Aorta (tissue), 5 donors: ENCODE results near the gene CRK. TPM values are rescaled to one million over a fixed set of nuclear protein-coding genes. Genes with fewer than 3 reads are reported as not detected.

Source experiments
- ATAC-seq: fragments of 200-7000 bp; cut with Tn5 transposase; one replicate; pipeline ENCODE4 v1.9.1; 2022; ENCODE audit warnings: moderate library complexity; ENCODE audit not compliant: low FRiP score
- DNase-seq, 2 donors: peaks; one replicate each; pipeline ENCODE4 v3.0.0-alpha.2; 2020
- H3K27ac ChIP-seq, 2 donors: one replicate each; pipeline ENCODE4 v1.5.1; 2013; ENCODE audit warnings: low read length in 2 of 2, mild to moderate bottlenecking in 2 of 2, moderate library complexity in 2 of 2, control low read depth in 1 of 2, inconsistent platforms in 1 of 2, low read depth in 1 of 2
- H3K27me3 ChIP-seq, 2 donors: one replicate each; pipeline ENCODE4 v1.6.1; 2013; ENCODE audit warnings: control low read depth in 1 of 2, low read length in 1 of 2, mild to moderate bottlenecking in 1 of 2, moderate library complexity in 1 of 2; ENCODE audit not compliant: insufficient read depth in 2 of 2, control insufficient read depth in 1 of 2
- H3K36me3 ChIP-seq, 2 donors: one replicate each; pipeline ENCODE4 v1.6.1; 2013; ENCODE audit warnings: control low read depth in 1 of 2, low read length in 1 of 2, mild to moderate bottlenecking in 1 of 2; ENCODE audit not compliant: insufficient read depth in 2 of 2, control insufficient read depth in 1 of 2
- H3K4me1 ChIP-seq, 2 donors: one replicate each; pipeline ENCODE4 v1.6.1; 2013; ENCODE audit warnings: low read length in 2 of 2, control low read depth in 1 of 2, mild to moderate bottlenecking in 1 of 2, moderate library complexity in 1 of 2; ENCODE audit not compliant: insufficient read depth in 2 of 2, control insufficient read depth in 1 of 2
- H3K4me3 ChIP-seq, 2 donors: one replicate each; pipeline ENCODE4 v1.5.1; 2013; ENCODE audit warnings: low read length in 2 of 2, control low read depth in 1 of 2, mild to moderate bottlenecking in 1 of 2
- H3K9me3 ChIP-seq: one replicate; pipeline ENCODE4 v1.6.1; 2013; ENCODE audit warnings: mild to moderate bottlenecking, low read length; ENCODE audit not compliant: control insufficient read depth
- WGBS, 2 donors: extraction: QIAGEN DNeasy Blood & Tissue Kit; methylation state at CpG; one replicate each; pipeline ENCODE4 v1.1.7; 2013; 5-methylcytosine and 5-hydroxymethylcytosine counted together
- intact Hi-C, 2 donors: fragments of 100-400 bp; cut with DNase I; formaldehyde crosslinking; loops; one replicate each; pipeline versions ENCODE4 v1.14.2 to v1.15.0; 2022
- polyA plus RNA-seq, 2 donors: library from polyadenylated mRNA; stranded (reverse); fragments of 200-250 nt; gene quantifications; one replicate each; pipeline ENCODE4 v1.2.3, GENCODE V29; 2013
- total RNA-seq, 2 donors: library from RNA; stranded (reverse); fragmentation: NEBNext Ultra II Directional; extraction: Animal tissue kit (Norgen Biotek cat#: 25700); gene quantifications; one replicate each; pipeline ENCODE4 v1.2.1, GENCODE V29; 2021
- donor health status: healthy with polysubstance abuse.
- donor health status: Bipolar disorder and iron deficiency.
- donor health status: DM: no; HTN: no; CAD: no.
- donor health status: DM: no; HTN: no; CAD: no.
- donor health status: DM: yes; HTN: yes; CAD: no.

Gene CRK
- total and polyA plus RNA-seq, 4 donors: 33.5 to 63.8 (median 48.1) TPM

- no peak for ATAC-seq
- intact Hi-C loops: no loop called here
- Histone ChIP-seq H3K36me3 (peaks cover 0 to 14% of the 10 kb centered on the region in 2 donors), H3K27ac (no peak overlapping the region), H3K27me3 (no peaks in the 10 kb centered on the region), H3K4me1 (no peaks in the 10 kb centered on the region), H3K4me3 (no peak overlapping the region), H3K9me3 (no peaks in the 10 kb centered on the region)
- DNase-seq: no peak
- 52 to 63% methylated on average over 11 of the region's 11 CpGs for WGBS, 2 donors
Observed at GRCh38 chr17:1481736-1482135, 25.7 kb upstream of the CRK start.

GRCh38 chr17:1480747-1481465, 24.9 kb upstream of the CRK start:
- no peaks in the 10 kb centered on the region for H3K9me3 ChIP-seq
- no peaks in the 10 kb centered on the region for H3K4me1 ChIP-seq
- no peak overlapping the region for H3K27ac ChIP-seq
- peaks cover 0 to 14% of the 10 kb centered on the region in 2 donors for H3K36me3 ChIP-seq
- intact Hi-C loops: no loop called here
- H3K4me3 ChIP-seq: no peak overlapping the region
- DNase-seq: no peak
- no peaks in the 10 kb centered on the region for H3K27me3 ChIP-seq
- ATAC-seq: no peak
- WGBS, 2 donors: 46 to 49% methylated on average over 18 of the region's 18 CpGs

GRCh38 chr17:1478418-1478817, 22.4 kb upstream of the CRK start:
- Histone ChIP-seq H3K4me1 (no peaks in the 10 kb centered on the region), H3K27ac (no peak overlapping the region), H3K36me3 (peaks cover 0 to 14% of the 10 kb centered on the region in 2 donors), H3K27me3 (no peaks in the 10 kb centered on the region), H3K4me3 (no peak overlapping the region), H3K9me3 (no peaks in the 10 kb centered on the region)
- intact Hi-C loops: no loop called here
- ATAC-seq (no peak), DNase-seq (no peak)
- 88 to 90% methylated on average over 25 to 26 of the region's 26 CpGs for WGBS, 2 donors

GRCh38 chr17:1475321-1475854, 19.4 kb upstream of the CRK start:
- Histone ChIP-seq H3K9me3 (no peaks in the 10 kb centered on the region), H3K36me3 (peaks cover 4 to 20% of the 10 kb centered on the region in 2 donors), H3K27ac (no peak overlapping the region), H3K27me3 (no peaks in the 10 kb centered on the region), H3K4me1 (no peaks in the 10 kb centered on the region), H3K4me3 (no peak overlapping the region)
- ATAC-seq (no peak), DNase-seq (no peak)
- intact Hi-C loops: no loop called here
- 86 to 88% methylated on average over 15 of the region's 15 CpGs for WGBS, 2 donors

GRCh38 chr17:1474402-1475189, 18.6 kb upstream of the CRK start:
- 86 to 91% methylated on average over 31 of the region's 31 CpGs for WGBS, 2 donors
- no peaks in the 10 kb centered on the region for H3K4me1 ChIP-seq
- H3K27ac ChIP-seq: no peak overlapping the region
- no peak overlapping the region for H3K4me3 ChIP-seq
- DNase-seq (no peak), ATAC-seq (no peak)
- no peaks in the 10 kb centered on the region for H3K27me3 ChIP-seq
- H3K9me3 ChIP-seq: no peaks in the 10 kb centered on the region
- H3K36me3 ChIP-seq: peaks cover 4 to 21% of the 10 kb centered on the region in 2 donors
- intact Hi-C loops: no loop called here

GRCh38 chr17:1473841-1474240, 17.8 kb upstream of the CRK start:
- WGBS, 2 donors: 86% methylated on average over 10 of the region's 10 CpGs
- DNase-seq (no peak), ATAC-seq (no peak)
- no peak overlapping the region for H3K4me3 ChIP-seq
- no peaks in the 10 kb centered on the region for H3K9me3 ChIP-seq
- H3K4me1 ChIP-seq: no peaks in the 10 kb centered on the region
- peaks cover 4 to 21% of the 10 kb centered on the region in 2 donors for H3K36me3 ChIP-seq
- no peaks in the 10 kb centered on the region for H3K27me3 ChIP-seq
- intact Hi-C loops: no loop called here
- H3K27ac ChIP-seq: no peak overlapping the region

GRCh38 chr17:1473170-1473569, 17.1 kb upstream of the CRK start:
- no peak for ATAC-seq
- no peak overlapping the region for H3K27ac ChIP-seq

GRCh38 chr17:1471911-1472821, 16.1 kb upstream of the CRK start:
- WGBS, 2 donors: 80% methylated on average over 42 of the region's 42 CpGs

More at GRCh38 chr17:1473170-1473569, 17.1 kb upstream of the CRK start:
- no peak for DNase-seq
- H3K4me1 ChIP-seq: no peaks in the 10 kb centered on the region
- no peak overlapping the region for H3K4me3 ChIP-seq
- intact Hi-C loops: no loop called here
- 74 to 78% methylated on average over 11 of the region's 11 CpGs for WGBS, 2 donors
- no peaks in the 10 kb centered on the region for H3K27me3 ChIP-seq
- H3K36me3 ChIP-seq: peaks cover 4 to 19% of the 10 kb centered on the region in 2 donors
- H3K9me3 ChIP-seq: no peaks in the 10 kb centered on the region

More at GRCh38 chr17:1471911-1472821, 16.1 kb upstream of the CRK start:
- no peak for DNase-seq
- intact Hi-C loops: no loop called here
- ATAC-seq: no peak
- H3K4me3 ChIP-seq: no peak overlapping the region
- H3K27me3 ChIP-seq: no peaks in the 10 kb centered on the region
- H3K36me3 ChIP-seq: peaks cover 7 to 18% of the 10 kb centered on the region in 2 donors
- no peak overlapping the region for H3K27ac ChIP-seq
- no peaks in the 10 kb centered on the region for H3K4me1 ChIP-seq
- no peaks in the 10 kb centered on the region for H3K9me3 ChIP-seq
